ENCODE measurements around the gene INPP5A.
"Not testable (repeated sequence)": the region's sequence is repeated elsewhere in the genome, so short reads cannot be mapped to it uniquely, and the experiment has no call there.

The INPP5A gene

GRCh38 chr10:132796846-132797245, 259.3 kb downstream of the INPP5A start:
- no CpG with 5 or more reads among the region's 21 CpGs for WGBS, 2 donors (ENCODE audit: extremely low coverage in 2 of 2, insufficient read length in 2 of 2, insufficient replicate concordance in 1 of 2)

DNA sequence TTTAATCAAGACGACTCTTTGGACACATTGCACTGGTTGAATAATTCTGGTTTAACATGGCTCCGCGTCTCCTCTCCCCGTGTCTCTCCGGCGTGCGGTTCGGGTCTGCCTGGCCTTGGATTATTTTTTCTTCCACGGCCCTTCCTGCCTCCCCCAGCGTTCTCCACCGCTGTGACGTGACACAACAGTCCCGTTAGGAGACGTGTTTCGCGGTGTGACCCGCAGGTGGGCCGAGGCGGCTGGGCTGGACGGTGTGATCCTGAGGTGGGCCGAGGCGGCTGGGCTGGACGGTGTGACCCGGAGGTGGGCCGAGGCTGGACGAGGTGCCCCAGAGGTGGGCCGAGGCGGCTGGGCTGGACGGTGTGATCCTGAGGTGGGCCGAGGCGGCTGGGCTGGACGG, 260.4 kb downstream of the INPP5A start:
- WGBS, 2 donors (ENCODE audit: extremely low coverage in 2 of 2, insufficient read length in 2 of 2, insufficient replicate concordance in 1 of 2), result no CpG with 5 or more reads among the region's 32 CpGs
- H2BK15ac ChIP-seq (ENCODE audit: low read length), result peak overlapping the region; percentile 58
- peak overlapping the region; percentile 91 for H3K18ac ChIP-seq (ENCODE audit: low read length)
- peak overlapping the region; percentile 99 for H3K14ac ChIP-seq (ENCODE audit: low read length)
- not testable (repeated sequence) for H3K27ac ChIP-seq (replicated peaks; ENCODE audit: low read length); H3K36me3 ChIP-seq (replicated peaks in 1 of 2; ENCODE audit: control insufficient read depth in 2 of 2, insufficient read depth in 2 of 2, low read length in 2 of 2); H3K9me3 ChIP-seq (replicated peaks in 1 of 2; ENCODE audit: control insufficient read depth in 2 of 2, insufficient read depth in 1 of 2, low read depth in 1 of 2, low read length in 2 of 2); H3K4me1 ChIP-seq (ENCODE audit: control insufficient read depth in 2 of 2, insufficient read depth in 1 of 2, low read depth in 1 of 2, low read length in 2 of 2); H3K4me3 ChIP-seq (ENCODE audit: low read length in 2 of 2); H4K91ac ChIP-seq (ENCODE audit: low read depth, low read length, poor library complexity); H3K4me2 ChIP-seq (ENCODE audit: insufficient read depth, low read length, poor library complexity, severe bottlenecking); DNase-seq (ENCODE audit: low spot score); H3K79me1 ChIP-seq (ENCODE audit: low read depth, low read length); H4K8ac ChIP-seq (ENCODE audit: low read depth, low read length); H2AFZ ChIP-seq (ENCODE audit: low read length)
- peak overlapping the region; percentile 60 for H3K9ac ChIP-seq (ENCODE audit: low read depth, low read length, poor library complexity)
- H2BK12ac ChIP-seq (ENCODE audit: low read length), result peak overlapping the region; percentile 84
- H2BK120ac ChIP-seq (ENCODE audit: low read depth, low read length), result peak overlapping the region; percentile 91
- peak overlapping the region; percentile 85 for H3K23ac ChIP-seq (ENCODE audit: low read depth, low read length, poor library complexity)
- peak overlapping the region; percentile 90 for H2BK5ac ChIP-seq (ENCODE audit: low read length)
- peak overlapping the region; percentile 94 for H2AK5ac ChIP-seq (ENCODE audit: low read depth, low read length)
- H3K27me3 ChIP-seq (ENCODE audit: control insufficient read depth in 3 of 3, insufficient read depth in 3 of 3, low read depth in 1 of 3, low read length in 3 of 3), result peaks cover 0 to 17% (median 0%) of the 10 kb centered on the region in 3 experiments
- peak overlapping the region; percentile 93 for H3K4ac ChIP-seq (ENCODE audit: low read length)

More at GRCh38 chr10:132796846-132797245, 259.3 kb downstream of the INPP5A start:
- Histone ChIP-seq H3K4me3 (ENCODE audit: low read length in 2 of 2) (no peak overlapping the region), H3K4me2 (ENCODE audit: insufficient read depth, low read length, poor library complexity, severe bottlenecking) (no peak overlapping the region), H3K4me1 (ENCODE audit: control insufficient read depth in 2 of 2, insufficient read depth in 1 of 2, low read depth in 1 of 2, low read length in 2 of 2) (no peaks in the 10 kb centered on the region), H3K9ac (ENCODE audit: low read depth, low read length, poor library complexity) (no peak overlapping the region), H2BK5ac (ENCODE audit: low read length) (peak overlapping the region; percentile 22), H3K4ac (ENCODE audit: low read length) (no peak overlapping the region), H2AFZ (ENCODE audit: low read length) (no peak overlapping the region), H2AK5ac (ENCODE audit: low read depth, low read length) (no peak overlapping the region), H3K27me3 (ENCODE audit: control insufficient read depth in 3 of 3, insufficient read depth in 3 of 3, low read depth in 1 of 3, low read length in 3 of 3) (peaks cover 0 to 17% (median 0%) of the 10 kb centered on the region in 3 experiments), H4K91ac (ENCODE audit: low read depth, low read length, poor library complexity) (no peak overlapping the region), H2BK120ac (ENCODE audit: low read depth, low read length) (no peak overlapping the region), H3K79me1 (ENCODE audit: low read depth, low read length) (peaks cover 2% of the 10 kb centered on the region), H3K18ac (ENCODE audit: low read length) (peak overlapping the region; percentile 48), H3K27ac (replicated peaks; ENCODE audit: low read length) (no peak overlapping the region), H3K9me3 (replicated peaks in 1 of 2; ENCODE audit: control insufficient read depth in 2 of 2, insufficient read depth in 1 of 2, low read depth in 1 of 2, low read length in 2 of 2) (peaks cover 3% of the 10 kb centered on the region in 2 donors), H2BK15ac (ENCODE audit: low read length) (no peak overlapping the region), H2BK12ac (ENCODE audit: low read length) (no peak overlapping the region), H3K23ac (ENCODE audit: low read depth, low read length, poor library complexity) (no peak overlapping the region), H3K36me3 (replicated peaks in 1 of 2; ENCODE audit: control insufficient read depth in 2 of 2, insufficient read depth in 2 of 2, low read length in 2 of 2) (no peaks in the 10 kb centered on the region), H4K8ac (ENCODE audit: low read depth, low read length) (no peak overlapping the region), H3K14ac (ENCODE audit: low read length) (peak overlapping the region; percentile 58)
- DNase-seq (ENCODE audit: low spot score), result no peak

- no peak for DNase-seq (ENCODE audit: low spot score)
- Histone ChIP-seq H2AFZ (ENCODE audit: low read length) (no peak overlapping the region), H3K27me3 (ENCODE audit: control insufficient read depth in 3 of 3, insufficient read depth in 3 of 3, low read depth in 1 of 3, low read length in 3 of 3) (peaks cover 0 to 17% (median 0%) of the 10 kb centered on the region in 3 experiments), H3K79me1 (ENCODE audit: low read depth, low read length) (peaks cover 2% of the 10 kb centered on the region), H3K4me1 (ENCODE audit: control insufficient read depth in 2 of 2, insufficient read depth in 1 of 2, low read depth in 1 of 2, low read length in 2 of 2) (no peaks in the 10 kb centered on the region), H2BK120ac (ENCODE audit: low read depth, low read length) (peak overlapping the region; percentile 91), H3K4me2 (ENCODE audit: insufficient read depth, low read length, poor library complexity, severe bottlenecking) (no peak overlapping the region), H2BK15ac (ENCODE audit: low read length) (peak overlapping the region; percentile 58), H2BK12ac (ENCODE audit: low read length) (peak overlapping the region; percentile 84), H2BK5ac (ENCODE audit: low read length) (peak overlapping the region; percentile 90), H3K14ac (ENCODE audit: low read length) (peak overlapping the region; percentile 99), H3K36me3 (replicated peaks in 1 of 2; ENCODE audit: control insufficient read depth in 2 of 2, insufficient read depth in 2 of 2, low read length in 2 of 2) (no peaks in the 10 kb centered on the region), H3K23ac (ENCODE audit: low read depth, low read length, poor library complexity) (peak overlapping the region; percentile 85), H4K8ac (ENCODE audit: low read depth, low read length) (no peak overlapping the region), H3K4ac (ENCODE audit: low read length) (peak overlapping the region; percentile 93), H3K9me3 (replicated peaks in 1 of 2; ENCODE audit: control insufficient read depth in 2 of 2, insufficient read depth in 1 of 2, low read depth in 1 of 2, low read length in 2 of 2) (peaks cover 7% of the 10 kb centered on the region in 2 donors), H3K18ac (ENCODE audit: low read length) (peak overlapping the region; percentile 91), H3K9ac (ENCODE audit: low read depth, low read length, poor library complexity) (peak overlapping the region; percentile 60), H3K4me3 (ENCODE audit: low read length in 2 of 2) (no peak overlapping the region), H3K27ac (replicated peaks; ENCODE audit: low read length) (no peak overlapping the region), H4K91ac (ENCODE audit: low read depth, low read length, poor library complexity) (no peak overlapping the region), H2AK5ac (ENCODE audit: low read depth, low read length) (peak overlapping the region; percentile 94)
- WGBS, 2 donors (ENCODE audit: extremely low coverage in 2 of 2, insufficient read length in 2 of 2, insufficient replicate concordance in 1 of 2), result no CpG with 5 or more reads among the region's 21 CpGs
Observed at GRCh38 chr10:132798403-132798802, 260.8 kb downstream of the INPP5A start.

- no peak overlapping the region for H4K91ac ChIP-seq (ENCODE audit: low read depth, low read length, poor library complexity)
- no peak overlapping the region for H2BK12ac ChIP-seq (ENCODE audit: low read length)
- no peak overlapping the region for H3K14ac ChIP-seq (ENCODE audit: low read length)
- H2AK5ac ChIP-seq (ENCODE audit: low read depth, low read length), result peak overlapping the region; percentile 37
- H3K36me3 ChIP-seq (replicated peaks in 1 of 2; ENCODE audit: control insufficient read depth in 2 of 2, insufficient read depth in 2 of 2, low read length in 2 of 2), result no peaks in the 10 kb centered on the region
- no peak overlapping the region for H3K4me2 ChIP-seq (ENCODE audit: insufficient read depth, low read length, poor library complexity, severe bottlenecking)
- H3K9me3 ChIP-seq (replicated peaks in 1 of 2; ENCODE audit: control insufficient read depth in 2 of 2, insufficient read depth in 1 of 2, low read depth in 1 of 2, low read length in 2 of 2), result peaks cover 7% of the 10 kb centered on the region in 2 donors
- no peaks in the 10 kb centered on the region for H3K4me1 ChIP-seq (ENCODE audit: control insufficient read depth in 2 of 2, insufficient read depth in 1 of 2, low read depth in 1 of 2, low read length in 2 of 2)
- H2BK120ac ChIP-seq (ENCODE audit: low read depth, low read length), result no peak overlapping the region
- no CpG with 5 or more reads among the region's 15 CpGs for WGBS, 2 donors (ENCODE audit: extremely low coverage in 2 of 2, insufficient read length in 2 of 2, insufficient replicate concordance in 1 of 2)
- no peak for DNase-seq (ENCODE audit: low spot score)
- H3K4ac ChIP-seq (ENCODE audit: low read length), result no peak overlapping the region
- no peak overlapping the region for H3K4me3 ChIP-seq (ENCODE audit: low read length in 2 of 2)
- H3K9ac ChIP-seq (ENCODE audit: low read depth, low read length, poor library complexity), result no peak overlapping the region
- peaks cover 2% of the 10 kb centered on the region for H3K79me1 ChIP-seq (ENCODE audit: low read depth, low read length)
- H3K27ac ChIP-seq (replicated peaks; ENCODE audit: low read length), result no peak overlapping the region
- no peak overlapping the region for H2BK15ac ChIP-seq (ENCODE audit: low read length)
- no peak overlapping the region for H3K23ac ChIP-seq (ENCODE audit: low read depth, low read length, poor library complexity)
- H3K18ac ChIP-seq (ENCODE audit: low read length), result no peak overlapping the region
- no peak overlapping the region for H2AFZ ChIP-seq (ENCODE audit: low read length)
- peaks cover 0 to 17% (median 0%) of the 10 kb centered on the region in 3 experiments for H3K27me3 ChIP-seq (ENCODE audit: control insufficient read depth in 3 of 3, insufficient read depth in 3 of 3, low read depth in 1 of 3, low read length in 3 of 3)
- H4K8ac ChIP-seq (ENCODE audit: low read depth, low read length), result no peak overlapping the region
- no peak overlapping the region for H2BK5ac ChIP-seq (ENCODE audit: low read length)
Observed at GRCh38 chr10:132798876-132799275, 261.3 kb downstream of the INPP5A start.

Measured in neuronal stem cell (in vitro differentiated cells).